ENCODE results near the gene RFTN1. TPM values are rescaled to one million over a fixed set of nuclear protein-coding genes. Genes with fewer than 3 reads are reported as not detected.

The RFTN1 gene
- polyA plus RNA-seq, 3 donors: 30.2 to 33.6 (median 31.5) TPM

DNA sequence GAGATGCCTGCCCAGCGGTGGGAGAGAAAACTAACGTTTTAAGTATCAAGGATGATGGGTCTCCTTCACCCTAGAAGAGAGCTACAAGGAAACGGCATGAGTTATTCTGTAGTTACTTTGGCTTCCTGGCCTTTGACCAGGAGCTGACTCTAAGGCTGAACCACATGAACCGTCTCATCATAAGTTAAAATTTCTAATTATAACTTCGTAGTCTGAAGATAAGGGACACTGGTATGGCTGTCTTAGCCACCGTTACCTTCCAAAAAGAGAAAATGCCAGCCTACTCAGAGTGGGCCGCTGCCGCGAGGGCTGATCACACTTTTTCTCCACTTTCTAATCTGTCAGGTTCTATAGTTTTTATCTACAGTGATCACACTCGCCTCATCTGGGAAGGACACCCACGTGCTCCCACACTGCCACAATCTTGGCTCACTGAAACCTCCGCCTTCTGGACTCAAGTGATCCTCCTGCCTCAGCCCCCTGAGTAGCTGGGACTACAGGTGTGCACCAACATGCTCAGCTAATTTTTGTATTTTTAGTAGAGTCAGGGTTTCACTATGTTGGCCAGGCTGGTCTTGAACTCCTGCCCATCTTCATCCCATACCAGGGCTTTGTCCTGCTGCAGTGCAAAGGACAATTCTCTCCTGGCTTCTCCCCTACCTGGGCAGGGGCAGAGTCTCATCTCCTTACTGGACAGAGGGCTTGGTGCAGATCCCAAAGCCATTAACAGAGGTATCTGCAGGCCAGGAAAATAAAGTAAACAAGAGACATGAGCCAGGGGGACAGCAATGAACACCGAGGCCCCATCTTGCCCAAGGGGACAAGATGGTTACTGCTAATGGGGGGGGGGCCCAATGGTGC lies 73.4 kb downstream of the RFTN1 start:
- no peak for DNase-seq (ENCODE audit: low read depth in 3 of 3, low spot score in 2 of 3)

DNA sequence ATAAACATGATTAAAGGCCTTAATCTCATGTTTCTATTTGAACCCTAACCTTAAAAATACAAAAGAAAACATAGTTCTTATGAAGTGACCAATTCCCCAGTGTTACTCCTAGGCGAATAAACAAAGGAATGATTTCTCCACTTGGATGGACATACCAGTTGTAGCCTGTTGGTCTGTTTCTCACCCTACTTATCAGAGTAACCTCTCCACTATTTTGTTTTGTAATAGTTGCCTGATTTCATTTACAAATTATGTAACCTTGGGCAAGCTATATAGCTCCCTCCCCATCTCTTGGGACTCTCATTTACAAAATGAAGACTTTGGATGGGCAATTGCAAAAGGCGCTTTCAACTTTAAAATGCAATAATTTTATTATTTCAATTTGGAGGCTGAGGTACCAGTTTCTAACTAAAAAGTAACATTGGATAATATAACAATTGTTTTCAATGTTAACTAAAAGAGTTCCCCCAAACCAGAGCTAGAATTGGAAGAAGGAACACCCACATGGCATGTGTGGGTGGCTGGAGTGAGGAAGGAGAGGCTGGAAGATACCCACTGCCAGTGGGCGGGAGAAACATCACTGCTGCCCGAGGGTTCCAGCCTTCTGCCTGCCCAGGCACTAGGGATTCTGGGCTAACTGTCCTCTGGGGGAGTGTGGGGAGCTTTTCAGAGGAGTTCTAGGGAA lies 74.2 kb downstream of the RFTN1 start:
- no peak for DNase-seq (ENCODE audit: low read depth in 3 of 3, low spot score in 2 of 3)

DNA sequence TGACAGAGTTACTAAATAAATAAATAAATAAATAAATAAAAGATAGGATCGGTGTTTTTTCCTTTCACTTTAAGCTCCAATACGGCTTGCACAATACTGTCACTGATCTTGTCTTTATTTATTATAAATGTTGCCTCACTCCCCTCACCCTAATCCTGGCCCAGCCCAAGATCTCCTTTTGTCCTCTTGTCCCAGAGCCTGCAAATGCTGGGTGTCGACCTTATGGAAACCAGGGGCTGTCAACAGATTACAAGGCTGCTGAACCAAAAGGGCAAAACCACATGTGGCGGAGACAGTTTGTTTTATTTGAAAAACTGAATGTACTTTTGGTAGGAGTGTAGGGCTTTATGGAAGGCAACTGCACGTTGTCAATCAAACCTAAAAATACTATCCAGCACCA lies 75.9 kb downstream of the RFTN1 start:
- DNase-seq (ENCODE audit: low read depth in 3 of 3, low spot score in 2 of 3): no peak

DNA sequence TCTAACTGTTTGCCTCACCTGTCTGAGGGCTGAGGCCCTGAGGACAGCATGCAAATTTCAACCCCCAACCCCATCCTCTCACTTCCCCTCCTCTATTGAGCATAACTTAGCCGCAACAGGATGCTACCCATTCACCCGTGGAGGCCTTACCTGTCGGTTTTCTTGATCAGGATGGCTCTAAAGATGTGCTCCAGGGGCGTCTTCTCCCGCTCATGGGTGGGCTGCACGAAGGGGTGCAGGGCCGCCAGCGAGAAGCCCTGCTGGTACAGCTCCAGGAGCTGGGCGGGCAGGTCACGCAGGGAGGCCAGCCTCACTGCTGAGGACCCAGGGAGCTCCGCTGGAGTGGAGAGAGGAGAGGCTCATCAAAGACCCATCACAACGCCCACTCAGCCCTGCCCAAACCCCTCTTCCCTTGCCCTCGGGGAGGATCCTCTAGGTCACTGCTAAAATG lies 79.8 kb downstream of the RFTN1 start:
- DNase-seq (ENCODE audit: low read depth in 3 of 3, low spot score in 2 of 3): no peak

DNA sequence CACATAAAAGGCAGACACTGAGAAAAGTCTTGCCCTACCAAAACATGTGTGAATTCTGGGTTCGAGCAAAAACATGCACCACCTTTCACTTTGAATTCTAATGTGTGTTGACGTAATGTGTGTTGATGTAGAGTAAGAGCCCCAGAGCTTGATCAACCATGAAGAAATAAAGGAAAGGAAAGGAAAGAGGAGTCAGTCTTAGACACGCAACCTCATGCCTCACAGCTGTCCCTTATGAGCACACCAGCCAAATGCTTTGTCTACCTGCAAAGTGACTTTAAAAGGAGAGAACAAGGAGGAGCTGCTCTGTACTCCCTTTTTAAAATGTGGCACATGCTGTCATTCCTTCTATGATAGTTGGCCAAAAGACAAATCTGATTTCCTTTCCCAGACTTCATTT lies 80.8 kb downstream of the RFTN1 start:
- DNase-seq (ENCODE audit: low read depth in 3 of 3, low spot score in 2 of 3): no peak

DNA sequence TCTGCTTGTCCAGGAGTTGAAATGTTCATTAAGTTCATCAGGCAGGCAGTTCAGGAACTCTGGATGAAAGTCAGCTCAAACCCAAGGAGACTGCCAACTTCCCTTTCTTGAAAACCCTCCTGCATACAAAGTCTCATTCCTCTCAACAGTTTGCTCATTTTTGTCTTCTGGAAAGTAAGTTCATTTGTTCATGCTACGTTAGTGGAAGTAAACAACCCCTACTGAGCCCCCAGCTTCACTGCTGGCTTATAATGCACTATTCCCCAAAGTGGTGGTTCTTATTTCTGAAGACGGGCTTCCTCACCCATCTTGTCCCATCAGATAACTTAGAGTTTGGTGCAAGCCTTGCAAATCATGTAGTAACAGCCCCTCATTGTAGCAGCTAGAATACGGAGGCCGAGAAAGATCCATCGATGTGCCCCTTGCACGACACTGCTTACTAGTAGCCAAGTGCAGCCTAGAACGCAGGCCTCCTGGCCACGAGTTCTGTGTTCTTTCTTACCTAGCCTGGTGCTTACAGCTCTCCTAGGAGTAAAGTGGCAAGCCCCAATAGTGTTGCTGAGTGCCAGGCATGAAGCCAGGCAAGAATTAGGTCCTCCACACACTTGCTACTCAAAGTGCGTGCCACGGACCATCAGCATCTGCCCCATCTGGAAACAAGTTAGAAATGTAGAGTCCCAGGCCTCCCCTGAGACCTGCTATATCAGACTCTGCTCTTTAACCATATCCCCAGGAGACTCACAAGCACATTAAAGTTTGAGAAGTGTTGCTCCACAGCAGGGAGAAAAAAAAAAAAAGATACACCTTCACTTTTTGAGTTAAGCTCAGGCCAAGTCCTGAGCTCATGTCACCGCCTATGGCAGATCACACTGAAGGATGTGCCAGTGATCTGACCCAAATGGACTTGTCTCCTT lies 82.5 kb downstream of the RFTN1 start:
- DNase-seq (ENCODE audit: low read depth in 3 of 3, low spot score in 2 of 3): no peak

DNA sequence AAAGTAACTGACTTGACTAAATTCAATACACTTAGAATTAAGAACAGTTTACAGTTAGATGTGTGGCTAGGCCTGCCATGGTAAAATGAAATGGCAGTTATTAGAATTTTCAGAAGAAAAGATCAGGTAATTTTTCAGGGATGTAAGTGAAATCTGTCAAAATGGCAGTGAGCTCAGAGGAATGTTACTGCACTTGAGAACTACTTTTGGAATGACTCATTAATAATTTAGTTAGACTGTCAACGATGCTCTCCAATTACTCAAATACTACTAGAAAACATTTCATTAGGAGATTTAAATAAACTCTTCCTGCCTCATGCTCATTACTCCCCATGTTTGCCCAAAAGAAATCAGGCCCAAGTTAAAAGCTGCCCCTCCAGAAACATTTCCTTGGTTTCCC lies 84.4 kb downstream of the RFTN1 start:
- DNase-seq (ENCODE audit: low read depth in 3 of 3, low spot score in 2 of 3): no peak

DNA sequence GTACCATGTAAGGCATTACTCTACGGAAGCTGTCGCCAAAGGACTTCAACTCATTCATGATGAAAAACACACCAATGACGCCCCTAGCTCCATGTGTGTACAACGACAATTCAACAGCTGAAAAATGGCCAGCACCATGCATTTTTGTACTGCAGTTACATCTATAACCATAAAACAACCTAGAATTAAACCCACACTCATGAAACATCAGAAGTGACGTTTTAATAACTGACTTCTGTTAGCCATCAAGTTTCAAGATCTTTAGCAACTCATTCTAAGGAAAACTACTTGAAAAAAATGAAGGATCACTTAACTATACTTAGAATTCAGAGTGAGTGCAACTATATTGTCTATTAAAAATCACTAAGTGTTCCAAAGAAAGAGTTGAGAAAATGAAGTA lies 84.9 kb downstream of the RFTN1 start:
- no peak for DNase-seq (ENCODE audit: low read depth in 3 of 3, low spot score in 2 of 3)

DNA sequence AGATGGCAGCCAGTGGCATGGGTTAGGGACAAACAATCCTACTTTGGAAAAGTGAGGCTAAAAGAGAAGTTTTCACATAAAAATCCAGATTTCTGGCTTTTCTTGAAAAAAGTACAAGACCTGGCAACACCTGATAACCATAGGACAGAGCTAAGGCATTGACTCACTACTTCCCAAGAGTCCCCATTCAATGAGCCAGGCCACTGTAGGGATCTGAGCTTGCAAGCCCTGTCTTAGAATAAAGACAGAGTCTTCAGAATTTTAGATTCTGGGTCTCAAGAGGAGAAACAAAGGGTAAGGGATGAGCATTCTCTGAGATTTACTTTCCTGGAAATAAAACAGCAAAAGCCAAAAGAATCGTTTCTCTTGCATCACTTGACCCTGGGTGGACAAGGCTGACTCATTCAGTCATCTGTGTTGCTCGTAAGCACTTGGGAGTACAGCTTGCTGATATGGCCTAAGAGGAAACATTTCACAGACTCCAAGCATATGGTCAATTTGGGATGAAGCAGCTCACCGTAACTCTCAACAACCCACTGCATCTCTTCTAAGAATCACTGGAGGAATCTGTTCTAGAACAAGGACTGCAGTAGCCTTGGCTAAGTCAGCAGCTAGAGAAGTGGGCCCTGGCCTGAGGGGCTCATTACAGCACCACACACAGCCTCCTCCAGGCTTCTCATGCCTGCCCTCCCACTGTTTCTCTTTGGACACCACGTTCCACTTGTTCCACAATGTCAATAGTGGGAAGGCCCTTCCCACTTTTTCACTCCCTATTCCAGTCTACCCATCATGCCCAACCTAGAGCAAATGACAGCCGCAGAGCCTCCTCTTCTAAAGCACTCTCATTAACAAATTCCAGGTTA lies 86.2 kb downstream of the RFTN1 start:
- no peak for DNase-seq (ENCODE audit: low read depth in 3 of 3, low spot score in 2 of 3)

DNA sequence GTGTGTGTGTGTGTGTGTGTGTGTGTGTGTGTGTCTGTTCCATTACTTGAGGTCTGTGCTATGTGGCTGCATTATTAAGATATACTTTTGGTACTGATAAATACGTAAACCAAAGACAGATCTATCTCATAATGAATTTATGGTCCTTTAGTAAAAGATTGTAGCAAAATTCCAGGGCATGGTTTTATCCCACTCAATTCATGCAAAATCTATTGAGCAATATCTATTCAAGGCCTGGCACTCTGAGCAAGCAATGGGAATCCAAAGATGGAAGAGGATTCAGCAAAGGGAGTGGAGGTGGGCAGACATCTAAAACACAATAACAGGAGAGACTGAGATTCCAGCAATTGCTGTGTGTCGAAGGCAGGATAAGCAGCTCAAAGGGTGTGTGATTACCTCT lies 86.8 kb downstream of the RFTN1 start:
- DNase-seq (ENCODE audit: low read depth in 3 of 3, low spot score in 2 of 3): no peak

DNA sequence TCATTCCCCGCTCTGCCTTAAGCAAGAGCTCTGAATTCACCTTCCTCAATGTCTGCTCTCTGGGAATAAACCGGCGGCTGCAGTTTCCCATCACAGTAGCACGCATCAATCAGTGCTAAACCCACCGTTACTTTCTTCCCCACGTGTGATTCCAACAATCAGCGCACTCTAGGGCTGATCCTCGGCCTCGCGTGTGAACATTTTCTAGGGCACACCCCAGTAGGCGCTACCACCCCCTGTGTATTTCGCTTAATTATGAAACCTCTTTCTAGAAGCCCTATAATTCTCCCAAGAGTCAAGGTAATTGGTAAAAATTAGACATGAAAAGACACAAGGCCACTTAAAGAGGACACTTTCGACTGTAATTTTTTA lies 87.5 kb downstream of the RFTN1 start:
- DNase-seq (ENCODE audit: low read depth in 3 of 3, low spot score in 2 of 3): no peak

DNA sequence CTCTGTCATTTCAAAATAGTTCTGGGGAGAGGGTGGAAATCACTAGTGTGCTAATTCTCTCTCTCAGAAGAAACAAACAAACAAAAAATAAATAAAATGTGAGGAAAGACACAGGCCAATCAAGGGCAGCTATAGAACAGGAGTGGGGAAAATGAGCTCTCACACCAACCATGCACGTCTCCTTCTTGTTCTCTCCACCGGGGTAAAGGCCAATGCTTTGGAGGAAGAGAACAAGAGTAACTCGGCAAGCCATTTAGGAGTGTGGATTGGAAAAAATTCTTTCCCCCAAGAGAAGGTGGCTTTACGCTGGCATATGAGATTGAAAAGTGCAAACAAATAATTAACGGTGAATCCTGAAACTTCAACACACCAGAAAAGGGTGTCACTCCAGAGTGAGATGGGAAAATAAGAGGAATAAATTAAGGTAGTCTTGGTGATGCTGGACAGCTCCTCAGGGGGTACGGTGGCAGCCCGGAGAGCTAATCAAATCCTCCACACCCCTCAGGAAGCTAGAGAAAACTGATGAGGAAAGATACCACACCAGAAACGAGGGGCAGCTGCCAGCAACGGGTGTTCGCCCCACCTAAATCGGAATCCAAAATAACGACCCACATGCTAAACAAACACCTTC lies 88.0 kb downstream of the RFTN1 start:
- no peak for DNase-seq (ENCODE audit: low read depth in 3 of 3, low spot score in 2 of 3)

DNA sequence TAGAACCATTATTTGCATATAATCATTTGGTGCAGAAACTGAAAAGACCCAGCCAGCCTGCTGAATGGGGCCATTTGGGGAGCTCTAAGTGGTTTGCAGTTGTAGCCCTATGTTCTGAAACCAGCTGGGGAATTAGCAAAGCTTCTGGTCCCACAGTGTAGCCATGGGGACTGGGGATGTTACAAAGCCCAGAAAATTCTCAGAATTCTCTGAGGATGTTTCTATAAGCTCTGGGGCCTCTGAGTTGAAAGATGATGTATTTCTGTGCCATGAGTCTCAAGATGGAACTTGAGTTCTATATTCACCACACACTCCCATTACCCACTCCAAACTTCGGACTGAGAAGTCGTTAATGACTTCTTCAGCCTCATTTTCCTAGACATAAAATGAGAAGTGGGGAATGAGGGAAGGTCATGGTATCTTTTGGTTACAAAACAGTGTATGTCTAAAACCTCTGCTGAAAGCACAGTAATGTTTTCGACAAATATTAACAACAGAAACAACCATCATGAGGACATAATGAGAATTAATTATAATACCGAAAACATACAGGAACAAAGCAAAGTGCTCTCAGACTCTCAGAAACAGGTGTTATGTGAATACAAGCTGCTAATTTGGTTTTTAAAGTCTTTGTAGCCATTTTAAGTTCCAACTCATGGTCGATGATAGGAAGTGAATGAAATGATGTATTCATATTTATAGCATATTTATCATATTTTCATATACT lies 89.4 kb downstream of the RFTN1 start:
- DNase-seq (ENCODE audit: low read depth in 3 of 3, low spot score in 2 of 3): no peak

DNA sequence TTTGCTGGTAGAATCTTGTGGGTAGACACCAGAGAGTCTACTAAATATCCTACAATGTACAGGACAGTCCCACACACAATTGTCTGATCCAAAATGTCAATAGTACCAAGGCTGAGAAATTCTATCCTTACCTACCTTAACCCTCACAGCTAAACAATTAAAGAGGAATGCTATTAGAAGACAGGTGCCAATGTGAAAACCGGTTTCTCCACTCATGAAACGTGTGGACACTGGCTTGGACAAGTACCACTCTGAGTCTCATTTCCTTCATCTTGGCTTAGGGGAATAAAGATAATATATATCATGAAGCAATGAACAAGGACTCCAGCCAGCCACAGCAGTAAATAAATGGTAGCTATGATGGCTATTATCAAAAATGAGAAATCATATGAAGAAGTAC lies 90.2 kb downstream of the RFTN1 start:
- no peak for DNase-seq (ENCODE audit: low read depth in 3 of 3, low spot score in 2 of 3)

DNA sequence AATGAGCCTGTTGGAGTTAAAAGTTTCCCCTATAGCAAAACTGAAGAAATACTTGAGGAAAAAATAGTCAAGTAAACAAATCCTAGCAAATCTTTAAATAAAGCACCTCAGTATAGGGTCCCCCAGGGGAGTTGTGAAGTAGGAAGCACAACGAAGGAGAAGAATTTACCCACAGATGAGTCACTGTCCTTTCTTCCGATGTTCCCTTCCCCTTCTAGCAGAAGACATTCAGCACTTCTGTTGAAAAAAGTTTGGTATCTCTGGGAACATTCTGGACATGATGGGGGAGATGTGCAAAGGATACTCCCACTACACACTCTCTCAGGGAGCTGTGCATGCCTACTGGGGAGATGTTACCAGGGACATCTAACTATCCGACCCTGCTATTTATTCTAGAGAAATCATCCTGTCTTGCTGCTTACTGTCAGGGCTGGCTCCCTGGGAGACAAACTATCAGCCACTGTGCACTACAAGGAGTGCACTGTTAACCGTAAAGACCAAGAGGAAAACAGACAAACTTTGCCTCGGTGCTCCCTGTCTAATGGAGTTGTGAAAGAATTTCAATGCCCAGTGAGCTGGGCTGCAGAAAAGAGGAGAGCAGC lies 93.8 kb downstream of the RFTN1 start:
- no peak for DNase-seq (ENCODE audit: low read depth in 3 of 3, low spot score in 2 of 3)

DNA sequence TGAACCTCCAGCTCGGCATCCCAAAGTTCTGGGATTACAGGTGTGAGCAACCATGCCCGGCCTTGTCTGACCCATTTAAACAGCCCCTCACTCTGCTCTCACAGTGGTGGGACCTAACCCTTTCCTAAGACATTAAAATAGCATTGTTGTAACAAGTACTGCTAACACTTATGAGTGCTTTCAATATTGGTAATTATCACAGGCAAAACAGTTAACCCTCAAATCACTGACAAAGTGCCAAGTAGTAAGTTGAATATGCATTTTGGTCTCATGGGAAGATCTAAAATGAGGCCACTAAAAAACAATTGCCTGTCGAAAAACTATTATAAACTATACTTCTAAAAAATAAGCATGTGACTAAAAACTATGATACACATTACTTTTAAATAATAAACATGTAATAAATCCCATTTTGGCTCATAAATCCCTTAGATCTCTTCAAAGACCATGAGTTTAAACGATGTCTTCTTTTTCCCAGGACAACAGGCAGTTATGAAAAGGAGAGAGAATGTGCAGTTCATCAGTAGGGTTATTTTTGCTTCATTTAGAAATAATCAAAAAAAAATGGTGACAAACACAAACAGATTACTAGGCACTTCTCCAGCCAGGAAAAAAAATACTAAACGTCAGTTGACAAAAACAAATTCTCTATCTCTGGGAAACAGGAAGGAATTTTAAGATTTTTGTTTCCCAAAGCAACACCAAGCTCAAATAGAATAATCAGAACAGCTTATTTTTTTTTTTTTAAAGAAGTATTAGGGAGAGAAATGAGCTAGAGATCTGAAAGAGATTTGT lies 95.4 kb downstream of the RFTN1 start:
- no peak for DNase-seq (ENCODE audit: low read depth in 3 of 3, low spot score in 2 of 3)

DNA sequence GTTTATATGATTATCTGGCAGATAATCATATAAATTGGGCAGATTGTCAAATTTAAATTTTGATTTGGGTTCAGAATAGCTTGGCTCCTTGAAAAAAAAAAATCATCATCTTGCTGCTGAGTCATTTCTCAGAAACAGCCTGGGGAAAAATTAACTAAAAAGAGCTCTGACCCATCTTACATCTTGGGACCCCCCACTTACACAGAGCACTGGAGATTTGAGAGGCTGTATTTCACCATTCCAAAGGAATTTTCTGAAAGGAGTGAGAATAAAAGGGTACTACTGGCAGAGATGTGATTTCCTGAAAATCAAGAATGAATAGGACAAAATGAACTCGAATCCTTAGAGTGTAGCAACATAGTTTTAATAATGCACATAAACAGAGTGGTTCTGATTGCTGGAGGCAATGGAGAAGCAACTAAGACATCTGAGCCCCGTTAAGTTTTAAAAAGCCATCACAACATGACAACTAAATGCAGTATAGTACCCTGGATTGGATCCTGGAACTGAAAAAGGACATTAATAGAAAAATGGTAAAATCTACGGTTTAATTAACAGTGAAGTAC lies 97.5 kb downstream of the RFTN1 start:
- no peak for DNase-seq (ENCODE audit: low read depth in 3 of 3, low spot score in 2 of 3)

DNA sequence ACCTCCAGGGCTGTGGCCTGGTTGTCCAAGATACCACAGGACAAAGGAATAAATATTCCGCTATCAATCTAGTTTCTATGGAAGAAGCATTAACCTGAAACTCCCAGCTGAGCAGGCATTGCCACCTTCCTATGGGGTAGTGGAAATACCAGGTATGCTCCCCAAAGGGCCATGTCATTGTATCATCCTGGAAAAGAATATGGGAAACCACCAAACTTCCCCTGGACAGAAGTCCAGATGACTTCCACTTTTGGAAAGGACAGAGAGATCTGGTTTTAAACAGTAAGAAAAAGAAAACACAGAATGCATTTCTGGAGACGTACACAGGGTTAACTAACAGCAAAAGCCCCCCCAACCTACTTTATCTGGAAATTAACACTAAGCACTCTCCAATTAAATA lies 100.2 kb downstream of the RFTN1 start:
- no peak for DNase-seq (ENCODE audit: low read depth in 3 of 3, low spot score in 2 of 3)
